Measurements from ENCODE around the gene TMIGD1. TPM values are rescaled to one million over a fixed set of nuclear protein-coding genes. Genes with fewer than 3 reads are reported as not detected.
A peak's percentile ranks its signal among the peaks of the same experiment; 100 is the strongest.

The TMIGD1 gene
- total and polyA plus RNA-seq, 10 of the 15 experiments (the other 5 are each of a cell fraction or from before 2014, with no cell fraction given): not detected

GRCh38 chr17:30363715-30364202, 29.9 kb upstream of the TMIGD1 start (continued):
- no peak for TF ChIP-seq CHD1 (IDR thresholded peaks at IDR 0.05; ENCODE audit: low read depth, low read length)
- no peak for TF ChIP-seq FOS (IDR thresholded peaks at IDR 0.05; ENCODE audit: borderline replicate concordance, extremely low read depth, insufficient read length)
- no peak; the same call in 1 of the 2 replicates for TF ChIP-seq ZBED1 (IDR thresholded peaks at IDR 0.05; ENCODE audit: borderline replicate concordance)
- peak; percentile 32 to 76; a peak in 2 of 4 replicates for TF ChIP-seq CEBPB (IDR thresholded peaks at IDR 0.05; ENCODE audit: borderline replicate concordance in 1 of 2, low read depth in 2 of 2, low read length in 2 of 2)
- no peak for TF ChIP-seq ZSCAN29 (IDR thresholded peaks at IDR 0.05)
- TF ChIP-seq IKZF1 (conservative IDR thresholded peaks at IDR 0.05): peak; percentile 98
- TF ChIP-seq FOXM1 (IDR thresholded peaks at IDR 0.05; ENCODE audit: low read depth, low read length): peak; percentile 81; the same call in 1 of the 2 replicates
- peak; percentile 91 for TF ChIP-seq SKIL (IDR thresholded peaks at IDR 0.05; ENCODE audit: low read depth, poor library complexity, severe bottlenecking)
- TF ChIP-seq SPI1 (IDR thresholded peaks at IDR 0.05; ENCODE audit: borderline replicate concordance, insufficient read depth, low read depth, low read length): peak; percentile 90
- TF ChIP-seq CEBPZ (IDR thresholded peaks at IDR 0.05; ENCODE audit: low read depth, low read length): no peak
- TF ChIP-seq ETV6 (conservative IDR thresholded peaks at IDR 0.05 in 1 of 2, IDR thresholded peaks at IDR 0.05 in 1 of 2; ENCODE audit: borderline replicate concordance in 1 of 2, low read depth in 1 of 2): peak in 1 of 2 experiments; percentile 40; a peak in 1 of 4 replicates
- peak; percentile 77; the same call in 1 of the 2 replicates for TF ChIP-seq ZNF217 (IDR thresholded peaks at IDR 0.05)
- no peak for TF ChIP-seq SREBF2 (IDR thresholded peaks at IDR 0.05; ENCODE audit: low read length)
- peak; percentile 57 for TF ChIP-seq SP1 (IDR thresholded peaks at IDR 0.05; ENCODE audit: low read depth, low read length)
- TF ChIP-seq HSF1 (IDR thresholded peaks at IDR 0.05; ENCODE audit: low read depth, low read length): no peak
- no peak for TF ChIP-seq YY1 (IDR thresholded peaks at IDR 0.05; ENCODE audit: low read depth, low read length)
- no peak for TF ChIP-seq NR2C2 (IDR thresholded peaks at IDR 0.05; ENCODE audit: borderline replicate concordance, control insufficient read depth, insufficient read length, low read depth)
- TF ChIP-seq POLR2AphosphoS2 (IDR thresholded peaks at IDR 0.05; ENCODE audit: low read depth, low read length): no peak
- no peak for TF ChIP-seq SRF (IDR thresholded peaks at IDR 0.05; ENCODE audit: low read depth in 2 of 2, low read length in 2 of 2)
- no peak for TF ChIP-seq MYB (IDR thresholded peaks at IDR 0.05; ENCODE audit: borderline replicate concordance, low read depth, low read length)
- TF ChIP-seq RFX5 (IDR thresholded peaks at IDR 0.05; ENCODE audit: low read depth, low read length): no peak

Measured in GM12878 (cell line).